Sigmoid colon (tissue), 3 donors: ENCODE results near the gene COTL1.

Experiments
- CTCF ChIP-seq, 4 experiments: fragments of 450-650 bp in 3 of 4; fragments of 200-600 bp in 1 of 4; IDR thresholded peaks; one replicate each; pipeline ENCODE4 v1.5.1; 2016 to 2019; ENCODE audit warnings: antibody characterized with exemption in 4 of 4, mild to moderate bottlenecking in 3 of 4, moderate library complexity in 2 of 4
- POLR2A ChIP-seq, 2 donors: fragments of 450-650 bp; IDR thresholded peaks; one replicate each; pipeline ENCODE4 v1.6.1; 2016; ENCODE audit warnings: antibody characterized with exemption in 2 of 2, mild to moderate bottlenecking in 2 of 2, moderate library complexity in 2 of 2

GRCh38 chr16:84654238-84654637, 36.4 kb upstream of the COTL1 start:
- TF ChIP-seq POLR2A (IDR thresholded peaks at IDR 0.05) (no peak), CTCF (IDR thresholded peaks at IDR 0.05) (no peak)
